SK-N-MC (cell line): ENCODE data around the gene SOX5.

Experiments
- EZH2 ChIP-seq: fragments of 200-600 bp; sonication (generic); IDR thresholded peaks from one replicate; pipeline ENCODE4 v1.6.1; 2017; ENCODE audit warnings: antibody characterized with exemption
- POLR2AphosphoS5 ChIP-seq: IDR thresholded peaks from 2 replicates; pipeline ENCODE4 v1.6.1; 2012; ENCODE audit warnings: mild to moderate bottlenecking, low read depth, low read length, borderline replicate concordance

DNA sequence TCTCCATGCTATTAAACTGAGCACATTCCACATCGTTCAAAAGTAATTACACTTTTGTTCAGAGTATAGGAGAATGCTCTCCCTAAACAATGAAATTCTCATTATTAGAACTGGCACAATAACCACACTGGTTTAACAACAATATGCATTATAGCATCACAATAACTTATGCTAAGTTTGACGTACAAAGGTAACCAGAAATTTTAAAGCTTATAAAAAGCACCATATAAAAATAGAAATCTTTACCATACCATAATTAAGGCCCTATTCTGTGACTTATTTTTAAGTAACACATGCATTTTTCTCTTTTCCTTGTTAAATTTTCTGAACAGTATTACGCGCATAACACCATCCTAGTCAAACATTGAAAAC, 60.4 kb downstream of the SOX5 start:
- no peak for TF ChIP-seq EZH2
- TF ChIP-seq POLR2AphosphoS5: no peak
